Gastrocnemius medialis (tissue), 4 donors: ENCODE results near the gene HNF1A.

Experiments
- POLR2A ChIP-seq, 2 donors: fragments of 450-650 bp; IDR thresholded peaks; one replicate each; pipeline ENCODE4 v1.6.1; 2017; ENCODE audit warnings: antibody characterized with exemption in 2 of 2, mild to moderate bottlenecking in 2 of 2, moderate library complexity in 2 of 2
- TF ChIP-seq, protein P1 (sequence below), 5 experiments: fragments of 450-650 bp in 3 of 5; fragments of 200-600 bp in 2 of 5; sonication (generic) in 2 of 5; IDR thresholded peaks in 4 of 5; conservative IDR thresholded peaks in 1 of 5; 1 replicate in 4 of 5; 2 replicates in 1 of 5; pipeline ENCODE4 v1.5.1; 2016 to 2019; ENCODE audit warnings: antibody characterized with exemption in 5 of 5, mild to moderate bottlenecking in 3 of 5, moderate library complexity in 3 of 5

DNA sequence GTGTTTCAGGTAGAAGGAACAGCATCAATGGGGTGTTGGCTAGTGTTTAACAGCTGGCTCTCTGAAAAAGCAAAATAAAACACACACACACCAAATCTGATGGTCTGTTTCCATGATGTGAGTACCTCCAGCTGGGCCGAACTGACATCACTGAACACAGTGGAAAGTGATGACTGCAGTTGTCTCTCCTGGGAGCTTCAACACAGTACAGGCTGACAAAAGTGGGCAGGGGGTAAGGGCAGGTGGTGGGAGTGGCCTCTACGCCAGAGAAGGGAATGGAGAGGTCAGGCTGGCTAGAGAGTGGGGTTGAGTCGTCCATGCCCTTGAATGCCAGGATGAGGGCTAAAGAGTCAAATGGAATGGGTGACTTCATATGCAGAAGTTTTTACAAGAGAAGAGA, 8.0 kb upstream of the HNF1A start:
- no peak for TF ChIP-seq POLR2A (IDR thresholded peaks at IDR 0.05)
- TF ChIP-seq, protein P1, sequence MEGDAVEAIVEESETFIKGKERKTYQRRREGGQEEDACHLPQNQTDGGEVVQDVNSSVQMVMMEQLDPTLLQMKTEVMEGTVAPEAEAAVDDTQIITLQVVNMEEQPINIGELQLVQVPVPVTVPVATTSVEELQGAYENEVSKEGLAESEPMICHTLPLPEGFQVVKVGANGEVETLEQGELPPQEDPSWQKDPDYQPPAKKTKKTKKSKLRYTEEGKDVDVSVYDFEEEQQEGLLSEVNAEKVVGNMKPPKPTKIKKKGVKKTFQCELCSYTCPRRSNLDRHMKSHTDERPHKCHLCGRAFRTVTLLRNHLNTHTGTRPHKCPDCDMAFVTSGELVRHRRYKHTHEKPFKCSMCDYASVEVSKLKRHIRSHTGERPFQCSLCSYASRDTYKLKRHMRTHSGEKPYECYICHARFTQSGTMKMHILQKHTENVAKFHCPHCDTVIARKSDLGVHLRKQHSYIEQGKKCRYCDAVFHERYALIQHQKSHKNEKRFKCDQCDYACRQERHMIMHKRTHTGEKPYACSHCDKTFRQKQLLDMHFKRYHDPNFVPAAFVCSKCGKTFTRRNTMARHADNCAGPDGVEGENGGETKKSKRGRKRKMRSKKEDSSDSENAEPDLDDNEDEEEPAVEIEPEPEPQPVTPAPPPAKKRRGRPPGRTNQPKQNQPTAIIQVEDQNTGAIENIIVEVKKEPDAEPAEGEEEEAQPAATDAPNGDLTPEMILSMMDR (IDR thresholded peaks at IDR 0.05 in 4 of 5, conservative IDR thresholded peaks at IDR 0.05 in 1 of 5), result no peak
